BE2C (cell line): ENCODE data around the gene OR2T1. TPM values are rescaled to one million over a fixed set of nuclear protein-coding genes. Genes with fewer than 3 reads are reported as not detected.

Source experiments
- DNase-seq: peaks from one replicate; pipeline ENCODE4 v3.0.0-alpha.2; 2020
- H3K27me3 ChIP-seq: fragments of 250-450 bp; sonication (Bioruptor Pico); 2 replicates; pipeline ENCODE4 v1.5.1; 2020; ENCODE audit warnings: mild to moderate bottlenecking
- H3K36me3 ChIP-seq: fragments of 250-450 bp; sonication (Bioruptor Pico); 2 replicates; pipeline ENCODE4 v1.5.1; 2020; ENCODE audit warnings: mild to moderate bottlenecking
- H3K4me1 ChIP-seq: fragments of 250-450 bp; sonication (Bioruptor Pico); 2 replicates; pipeline ENCODE4 v1.5.1; 2020
- H3K4me3 ChIP-seq: 2 replicates; pipeline ENCODE4 v1.5.1; 2011; ENCODE audit warnings: low read depth, low read length
- H3K9me3 ChIP-seq: fragments of 250-450 bp; sonication (Bioruptor Pico); 2 replicates; pipeline ENCODE4 v1.5.1; 2020
- polyA plus RNA-seq: library from polyadenylated mRNA; unstranded; fragments of >200 nt; gene quantifications from one replicate; pipeline ENCODE4 v1.2.1, GENCODE V29; 2012; ENCODE audit warnings: low read depth, missing spikeins; ENCODE audit not compliant: insufficient read length, insufficient read depth
- TF ChIP-seq, protein P1 (sequence below): IDR thresholded peaks from 2 replicates; pipeline ENCODE4 v1.5.1; 2012; ENCODE audit warnings: mild to moderate bottlenecking, low read depth, low read length

The OR2T1 gene, protein sequence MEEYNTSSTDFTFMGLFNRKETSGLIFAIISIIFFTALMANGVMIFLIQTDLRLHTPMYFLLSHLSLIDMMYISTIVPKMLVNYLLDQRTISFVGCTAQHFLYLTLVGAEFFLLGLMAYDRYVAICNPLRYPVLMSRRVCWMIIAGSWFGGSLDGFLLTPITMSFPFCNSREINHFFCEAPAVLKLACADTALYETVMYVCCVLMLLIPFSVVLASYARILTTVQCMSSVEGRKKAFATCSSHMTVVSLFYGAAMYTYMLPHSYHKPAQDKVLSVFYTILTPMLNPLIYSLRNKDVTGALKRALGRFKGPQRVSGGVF
- polyA plus RNA-seq, result not detected

DNA sequence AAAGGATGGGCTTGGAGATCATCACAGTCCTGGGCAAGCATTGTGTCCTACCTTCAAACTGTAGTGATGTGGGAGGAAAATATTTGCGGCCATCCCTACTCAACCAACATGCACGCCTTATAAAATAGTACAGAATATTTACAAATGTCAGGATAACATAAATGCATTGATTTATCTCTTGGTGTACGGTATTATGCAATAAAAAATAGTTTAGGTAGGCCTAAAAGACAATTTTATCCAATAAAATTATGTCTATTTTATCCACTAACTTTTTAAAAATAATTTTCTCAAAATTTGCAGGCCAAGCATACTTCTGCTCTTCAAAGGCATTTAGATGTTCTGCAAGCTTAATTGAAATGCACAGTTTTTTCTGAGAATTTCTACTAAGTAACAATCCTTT is at the start of gene OR2T1:
Gene OR2T1 (plus strand): TSS at position 301 of the 400 bp plus-strand sequence. CDS start 3,100 bp downstream, outside the sequence.
- Histone ChIP-seq H3K36me3 (no peaks in the 10 kb centered on the region), H3K9me3 (peaks cover 3% of the 10 kb centered on the region), H3K4me3 (no peak within 1 kb of the TSS), H3K27me3 (no peaks in the 10 kb centered on the region), H3K4me1 (no peaks in the 10 kb centered on the region)
- DNase-seq, result no peak
- TF ChIP-seq, protein P1, sequence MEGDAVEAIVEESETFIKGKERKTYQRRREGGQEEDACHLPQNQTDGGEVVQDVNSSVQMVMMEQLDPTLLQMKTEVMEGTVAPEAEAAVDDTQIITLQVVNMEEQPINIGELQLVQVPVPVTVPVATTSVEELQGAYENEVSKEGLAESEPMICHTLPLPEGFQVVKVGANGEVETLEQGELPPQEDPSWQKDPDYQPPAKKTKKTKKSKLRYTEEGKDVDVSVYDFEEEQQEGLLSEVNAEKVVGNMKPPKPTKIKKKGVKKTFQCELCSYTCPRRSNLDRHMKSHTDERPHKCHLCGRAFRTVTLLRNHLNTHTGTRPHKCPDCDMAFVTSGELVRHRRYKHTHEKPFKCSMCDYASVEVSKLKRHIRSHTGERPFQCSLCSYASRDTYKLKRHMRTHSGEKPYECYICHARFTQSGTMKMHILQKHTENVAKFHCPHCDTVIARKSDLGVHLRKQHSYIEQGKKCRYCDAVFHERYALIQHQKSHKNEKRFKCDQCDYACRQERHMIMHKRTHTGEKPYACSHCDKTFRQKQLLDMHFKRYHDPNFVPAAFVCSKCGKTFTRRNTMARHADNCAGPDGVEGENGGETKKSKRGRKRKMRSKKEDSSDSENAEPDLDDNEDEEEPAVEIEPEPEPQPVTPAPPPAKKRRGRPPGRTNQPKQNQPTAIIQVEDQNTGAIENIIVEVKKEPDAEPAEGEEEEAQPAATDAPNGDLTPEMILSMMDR, result no peak

DNA sequence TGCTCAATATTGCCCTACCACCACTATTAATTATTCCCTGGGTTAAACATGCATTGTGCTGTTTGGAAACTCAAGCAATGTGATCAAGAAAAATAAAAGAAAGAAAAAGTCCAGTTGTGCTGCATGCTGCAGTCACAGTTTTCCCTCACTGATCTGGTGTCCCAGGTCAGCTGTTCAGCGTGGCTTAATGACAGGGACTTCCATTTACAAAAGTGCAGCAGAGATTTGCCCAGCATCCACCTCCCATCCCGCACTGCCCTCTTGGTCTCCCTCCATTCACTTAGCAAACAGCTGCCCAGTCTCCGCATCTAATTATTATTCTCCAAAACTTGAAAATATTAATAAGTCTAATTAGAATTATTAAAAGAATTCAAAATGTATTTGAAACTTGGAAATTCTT is 43.4 kb upstream of the OR2T1 start:
- TF ChIP-seq, protein P1, result no peak
- no peak overlapping the region for H3K4me3 ChIP-seq
- no peaks in the 10 kb centered on the region for H3K27me3 ChIP-seq
- H3K36me3 ChIP-seq, result no peaks in the 10 kb centered on the region
- DNase-seq, result no peak
- H3K9me3 ChIP-seq, result no peaks in the 10 kb centered on the region
- H3K4me1 ChIP-seq, result no peaks in the 10 kb centered on the region

DNA sequence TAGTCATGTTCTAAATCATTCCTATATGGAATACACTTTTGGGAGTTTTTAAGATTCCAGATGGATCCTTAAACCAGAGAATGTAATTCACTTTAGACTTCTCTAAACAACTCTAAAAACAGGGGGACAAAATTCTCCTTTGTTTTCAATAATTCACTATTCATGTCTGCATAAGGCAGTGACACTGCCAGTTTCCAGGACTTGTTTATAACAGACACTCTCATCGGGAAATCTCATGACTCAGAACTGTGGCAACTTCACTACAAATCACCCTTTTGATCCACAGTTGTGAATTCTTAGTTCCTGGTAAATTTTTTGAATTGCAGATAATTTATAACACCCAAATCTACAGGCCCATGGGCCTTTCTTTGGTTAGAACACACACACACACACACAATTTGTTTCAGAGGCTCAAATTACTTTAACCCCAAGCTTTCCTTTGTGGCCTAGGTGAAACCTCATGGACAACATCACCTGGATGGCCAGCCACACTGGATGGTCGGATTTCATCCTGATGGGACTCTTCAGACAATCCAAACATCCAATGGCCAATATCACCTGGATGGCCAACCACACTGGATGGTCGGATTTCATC is 41.6 kb upstream of the OR2T1 start, which contains the start of gene OR2T4:
Gene OR2T4 (plus strand): TSS at position 545 of the 595 bp plus-strand sequence. CDS start 0 bp downstream, at position 545.
- Histone ChIP-seq H3K27me3 (no peaks in the 10 kb centered on the region), H3K36me3 (no peaks in the 10 kb centered on the region), H3K9me3 (no peaks in the 10 kb centered on the region), H3K4me3 (no peak within 1 kb of the TSS), H3K4me1 (no peaks in the 10 kb centered on the region)
- no peak for DNase-seq
- TF ChIP-seq, protein P1, result no peak

DNA sequence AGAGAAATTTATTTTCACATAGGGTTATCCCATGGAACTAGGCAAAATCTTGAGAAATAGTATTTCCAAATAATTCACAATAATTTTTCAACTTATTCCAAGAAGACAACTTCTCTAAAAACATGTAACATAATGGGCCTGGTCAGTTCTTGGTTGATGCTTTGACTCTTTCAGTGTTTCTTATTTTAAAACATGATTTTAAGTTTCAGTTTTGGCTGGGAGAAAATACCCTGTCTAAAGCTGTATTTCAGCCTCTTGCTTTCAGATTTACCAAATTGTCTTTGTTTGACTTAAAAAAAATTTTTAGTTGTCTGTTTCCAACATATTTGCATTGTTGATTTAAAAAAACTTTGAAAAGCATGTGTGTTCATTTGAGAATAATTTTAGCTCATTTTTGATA is 36.2 kb upstream of the OR2T1 start:
- TF ChIP-seq, protein P1, result no peak
- no peak for DNase-seq
- Histone ChIP-seq H3K36me3 (no peaks in the 10 kb centered on the region), H3K9me3 (no peaks in the 10 kb centered on the region), H3K27me3 (no peaks in the 10 kb centered on the region), H3K4me1 (no peaks in the 10 kb centered on the region), H3K4me3 (no peak overlapping the region)

DNA sequence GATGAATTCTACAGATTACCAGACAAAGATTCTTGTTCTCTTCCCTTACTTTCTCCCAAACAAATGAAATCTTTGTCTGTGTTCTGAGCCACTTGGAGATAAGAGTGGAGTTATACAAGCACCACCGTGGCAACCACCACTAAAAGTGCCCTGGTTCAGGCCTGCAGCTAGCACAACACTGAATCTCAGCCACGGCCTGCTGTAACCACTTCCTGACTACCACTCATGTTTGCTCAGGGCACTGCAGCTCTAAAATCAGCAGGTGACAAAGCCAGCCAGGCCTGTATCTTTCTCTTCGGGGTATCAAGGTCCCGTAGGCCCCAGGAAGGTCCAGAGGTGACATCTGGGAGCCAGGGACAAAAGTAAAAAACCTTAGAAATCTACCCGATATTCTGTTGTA is 30.5 kb upstream of the OR2T1 start:
- TF ChIP-seq, protein P1, result no peak
- H3K4me3 ChIP-seq, result no peak overlapping the region
- DNase-seq, result no peak
- no peaks in the 10 kb centered on the region for H3K9me3 ChIP-seq
- no peaks in the 10 kb centered on the region for H3K4me1 ChIP-seq
- no peaks in the 10 kb centered on the region for H3K36me3 ChIP-seq
- no peaks in the 10 kb centered on the region for H3K27me3 ChIP-seq

DNA sequence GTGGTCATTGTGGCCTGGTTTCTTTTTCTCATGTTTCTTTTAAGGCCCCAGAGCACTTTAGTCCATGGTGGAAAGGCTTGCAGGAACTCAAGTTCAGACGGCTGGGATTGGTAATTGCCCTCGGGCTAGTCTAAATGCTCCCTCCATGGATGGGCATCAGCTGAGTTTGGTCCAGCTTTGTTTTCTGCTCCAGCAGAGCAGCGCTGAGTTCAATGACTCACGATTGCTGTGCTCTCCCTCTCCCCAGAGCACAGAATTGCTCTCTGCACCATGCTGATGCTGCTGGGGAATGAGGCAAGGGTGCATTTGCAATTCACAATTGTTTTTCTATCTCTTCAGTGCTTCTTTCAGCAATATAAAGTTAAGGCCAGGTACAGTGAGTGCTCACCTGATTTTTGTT is 29.1 kb upstream of the OR2T1 start:
- Histone ChIP-seq H3K4me1 (no peaks in the 10 kb centered on the region), H3K9me3 (no peaks in the 10 kb centered on the region), H3K27me3 (no peaks in the 10 kb centered on the region), H3K4me3 (no peak overlapping the region), H3K36me3 (no peaks in the 10 kb centered on the region)
- TF ChIP-seq, protein P1, result no peak
- DNase-seq, result no peak
